ENCODE measurements around the gene AGPAT2.

AGPAT2 gene

DNA sequence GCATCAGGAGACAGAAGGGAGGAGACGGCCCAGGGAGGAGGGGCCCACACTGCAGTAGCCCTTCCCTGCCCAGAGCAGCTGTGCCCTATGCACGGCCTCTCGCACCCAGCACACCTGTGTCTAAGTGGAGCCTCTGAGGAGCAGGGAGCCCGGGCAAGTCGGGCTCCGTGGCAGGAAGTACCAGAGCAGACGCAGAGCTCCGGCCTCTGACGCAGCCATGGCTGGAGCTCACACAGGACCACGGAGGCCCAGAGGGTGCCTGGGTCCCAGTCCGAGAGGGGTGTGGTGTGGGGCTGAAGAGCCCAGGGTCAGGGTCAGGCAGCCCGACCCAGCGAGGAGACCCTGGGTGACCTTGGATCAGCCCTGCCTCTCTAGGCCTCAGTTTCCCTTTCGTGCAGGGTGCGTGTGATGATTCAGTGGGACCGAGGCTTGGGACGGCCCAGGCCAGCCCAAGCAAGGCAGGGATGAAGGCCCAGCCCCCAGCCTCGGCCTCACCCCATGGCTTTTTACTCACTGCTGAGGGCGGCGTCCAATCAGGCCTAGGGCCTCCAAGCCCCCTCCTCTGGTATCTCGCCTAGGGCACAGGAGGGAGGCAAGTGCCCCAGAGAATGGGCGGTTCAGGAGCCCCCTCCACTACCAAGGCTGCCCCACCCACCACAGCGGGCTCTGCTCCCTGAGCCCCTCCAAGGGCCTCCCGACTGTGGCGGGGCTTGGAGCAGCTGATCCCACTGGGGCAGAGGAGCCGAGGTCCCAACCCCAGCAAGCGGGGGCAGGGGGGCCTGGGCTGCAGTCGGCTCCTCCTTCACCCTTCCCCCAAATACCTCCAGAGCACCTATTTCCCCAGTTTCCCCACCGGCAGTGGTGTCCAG is 4.3 kb upstream of the AGPAT2 start:
- TF ChIP-seq, protein P1, sequence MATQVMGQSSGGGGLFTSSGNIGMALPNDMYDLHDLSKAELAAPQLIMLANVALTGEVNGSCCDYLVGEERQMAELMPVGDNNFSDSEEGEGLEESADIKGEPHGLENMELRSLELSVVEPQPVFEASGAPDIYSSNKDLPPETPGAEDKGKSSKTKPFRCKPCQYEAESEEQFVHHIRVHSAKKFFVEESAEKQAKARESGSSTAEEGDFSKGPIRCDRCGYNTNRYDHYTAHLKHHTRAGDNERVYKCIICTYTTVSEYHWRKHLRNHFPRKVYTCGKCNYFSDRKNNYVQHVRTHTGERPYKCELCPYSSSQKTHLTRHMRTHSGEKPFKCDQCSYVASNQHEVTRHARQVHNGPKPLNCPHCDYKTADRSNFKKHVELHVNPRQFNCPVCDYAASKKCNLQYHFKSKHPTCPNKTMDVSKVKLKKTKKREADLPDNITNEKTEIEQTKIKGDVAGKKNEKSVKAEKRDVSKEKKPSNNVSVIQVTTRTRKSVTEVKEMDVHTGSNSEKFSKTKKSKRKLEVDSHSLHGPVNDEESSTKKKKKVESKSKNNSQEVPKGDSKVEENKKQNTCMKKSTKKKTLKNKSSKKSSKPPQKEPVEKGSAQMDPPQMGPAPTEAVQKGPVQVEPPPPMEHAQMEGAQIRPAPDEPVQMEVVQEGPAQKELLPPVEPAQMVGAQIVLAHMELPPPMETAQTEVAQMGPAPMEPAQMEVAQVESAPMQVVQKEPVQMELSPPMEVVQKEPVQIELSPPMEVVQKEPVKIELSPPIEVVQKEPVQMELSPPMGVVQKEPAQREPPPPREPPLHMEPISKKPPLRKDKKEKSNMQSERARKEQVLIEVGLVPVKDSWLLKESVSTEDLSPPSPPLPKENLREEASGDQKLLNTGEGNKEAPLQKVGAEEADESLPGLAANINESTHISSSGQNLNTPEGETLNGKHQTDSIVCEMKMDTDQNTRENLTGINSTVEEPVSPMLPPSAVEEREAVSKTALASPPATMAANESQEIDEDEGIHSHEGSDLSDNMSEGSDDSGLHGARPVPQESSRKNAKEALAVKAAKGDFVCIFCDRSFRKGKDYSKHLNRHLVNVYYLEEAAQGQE (IDR thresholded peaks at IDR 0.05; ENCODE audit: insufficient read depth in 1 of 2, low read depth in 2 of 2, low read length in 2 of 2), result no peak
- TF ChIP-seq SIN3A (IDR thresholded peaks at IDR 0.05; ENCODE audit: borderline replicate concordance, insufficient read depth, low read length) (no peak), FOXP2 (optimal IDR thresholded peaks at IDR 0.05; ENCODE audit: borderline replicate concordance, extremely low read depth, extremely low read length, insufficient read depth) (no peak), POLR2AphosphoS5 (IDR thresholded peaks at IDR 0.05; ENCODE audit: low read depth, low read length) (no peak), TAF1 (IDR thresholded peaks at IDR 0.05; ENCODE audit: borderline replicate concordance, insufficient read depth, low read length) (no peak)

DNA sequence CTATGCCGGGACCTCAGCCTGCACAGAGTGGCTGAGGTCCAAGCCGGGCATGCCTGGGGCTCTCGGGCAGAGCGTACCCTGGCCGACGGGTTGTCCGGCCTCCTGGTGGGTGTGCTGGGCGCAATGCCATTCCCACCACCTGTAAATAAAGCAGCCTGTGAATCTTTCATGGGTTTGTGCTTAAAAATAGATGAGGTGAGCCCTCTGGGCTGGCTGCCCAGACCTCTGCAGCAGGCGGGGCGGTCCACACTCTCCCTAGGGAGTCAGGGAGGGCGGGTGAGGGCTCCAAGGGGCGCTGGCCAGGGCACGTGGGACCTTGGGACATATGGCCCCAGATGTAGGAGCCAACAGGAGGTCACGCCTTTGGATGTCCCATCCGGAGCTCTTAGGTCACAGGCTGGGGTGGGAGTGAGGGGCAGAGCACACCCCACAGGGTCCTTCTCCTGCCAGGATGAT is 3.6 kb upstream of the AGPAT2 start:
- TF ChIP-seq SIN3A (IDR thresholded peaks at IDR 0.05; ENCODE audit: borderline replicate concordance, insufficient read depth, low read length), result no peak
- TF ChIP-seq, protein P1 (IDR thresholded peaks at IDR 0.05; ENCODE audit: insufficient read depth in 1 of 2, low read depth in 2 of 2, low read length in 2 of 2), result no peak
- no peak for TF ChIP-seq POLR2AphosphoS5 (IDR thresholded peaks at IDR 0.05; ENCODE audit: low read depth, low read length)
- TF ChIP-seq FOXP2 (optimal IDR thresholded peaks at IDR 0.05; ENCODE audit: borderline replicate concordance, extremely low read depth, extremely low read length, insufficient read depth), result no peak
- TF ChIP-seq TAF1 (IDR thresholded peaks at IDR 0.05; ENCODE audit: borderline replicate concordance, insufficient read depth, low read length), result no peak

DNA sequence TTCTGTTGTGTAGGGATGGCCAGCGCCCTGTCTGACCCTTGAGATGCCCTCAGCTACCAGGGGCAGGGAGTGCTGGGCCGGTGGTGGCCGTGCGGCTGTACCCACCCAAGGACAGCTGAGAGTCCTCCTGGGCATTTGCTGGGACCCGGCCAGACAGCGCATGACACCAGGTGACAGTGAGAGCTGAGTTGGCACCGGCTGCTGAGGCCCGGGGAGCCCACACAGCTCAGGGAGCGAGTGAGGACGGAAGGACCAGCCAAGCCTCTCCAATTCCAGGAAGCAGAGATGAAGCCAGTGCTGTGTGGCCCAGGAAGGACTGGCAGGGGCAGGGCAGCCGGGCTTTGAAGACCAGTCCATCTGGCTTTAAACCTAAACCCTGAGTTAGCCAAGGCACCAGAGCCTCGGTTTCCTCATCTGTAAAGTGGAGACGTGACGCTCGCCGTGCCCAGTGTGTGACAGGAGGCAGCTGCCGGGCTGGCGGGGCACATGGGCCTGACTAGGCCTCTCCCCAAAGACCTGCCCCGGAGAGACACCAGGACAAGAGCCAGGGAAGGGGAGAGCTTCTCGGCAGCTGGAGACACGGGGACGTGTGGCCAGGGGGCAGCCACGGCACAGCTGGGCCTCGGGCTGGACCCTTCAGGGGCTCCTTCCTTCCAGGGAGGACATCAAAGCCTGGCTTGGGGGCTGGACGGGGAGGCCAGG is 3.0 kb upstream of the AGPAT2 start:
- TF ChIP-seq FOXP2 (optimal IDR thresholded peaks at IDR 0.05; ENCODE audit: borderline replicate concordance, extremely low read depth, extremely low read length, insufficient read depth) (no peak), TAF1 (IDR thresholded peaks at IDR 0.05; ENCODE audit: borderline replicate concordance, insufficient read depth, low read length) (no peak), POLR2AphosphoS5 (IDR thresholded peaks at IDR 0.05; ENCODE audit: low read depth, low read length) (no peak), SIN3A (IDR thresholded peaks at IDR 0.05; ENCODE audit: borderline replicate concordance, insufficient read depth, low read length) (no peak)
- TF ChIP-seq, protein P1 (IDR thresholded peaks at IDR 0.05; ENCODE audit: insufficient read depth in 1 of 2, low read depth in 2 of 2, low read length in 2 of 2), result no peak

DNA sequence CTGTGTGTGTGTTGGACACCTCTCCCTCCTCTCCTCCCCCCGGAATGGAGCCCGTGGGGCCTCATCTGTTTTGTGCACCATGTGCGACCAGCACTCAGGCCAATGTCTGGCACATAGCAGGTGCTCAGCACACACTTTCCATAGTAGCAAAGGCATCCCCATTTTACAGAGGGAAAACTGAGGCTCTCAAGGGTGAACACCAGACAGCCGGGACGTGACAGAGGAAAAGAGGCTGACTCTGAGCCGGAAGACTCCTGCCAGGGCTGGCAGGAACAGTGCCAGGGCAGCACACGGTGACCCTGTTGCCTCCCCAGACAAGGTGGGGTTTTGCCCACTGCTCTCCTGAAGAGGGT is 1.8 kb upstream of the AGPAT2 start:
- TF ChIP-seq SIN3A (IDR thresholded peaks at IDR 0.05; ENCODE audit: borderline replicate concordance, insufficient read depth, low read length), result no peak
- TF ChIP-seq, protein P1 (IDR thresholded peaks at IDR 0.05; ENCODE audit: insufficient read depth in 1 of 2, low read depth in 2 of 2, low read length in 2 of 2), result no peak
- no peak for TF ChIP-seq FOXP2 (optimal IDR thresholded peaks at IDR 0.05; ENCODE audit: borderline replicate concordance, extremely low read depth, extremely low read length, insufficient read depth)
- TF ChIP-seq TAF1 (IDR thresholded peaks at IDR 0.05; ENCODE audit: borderline replicate concordance, insufficient read depth, low read length), result no peak

Data from PFSK-1 (cell line).